HEK293T (cell line): ENCODE results near the gene KAT6B.

Experiments
- CTCF ChIA-PET: fragments of 350-600 bp; formaldehyde crosslinking; extraction: SDS; loops from one replicate; lab custom pipeline; 2021; ENCODE audit warnings: antibody characterized with exemption, inconsistent platforms; lab: Yijun Ruan, JAX
- POLR2A ChIA-PET: fragments of 350-600 bp; formaldehyde crosslinking; extraction: SDS; loops from one replicate; lab custom pipeline; 2020; ENCODE audit warnings: antibody characterized with exemption, inconsistent platforms; lab: Yijun Ruan, JAX
- DNase-seq: peaks from one replicate; pipeline ENCODE4 v3.0.0; 2012; ENCODE audit warnings: mixed read lengths; ENCODE audit errors: extremely low spot score
- ARNT ChIP-seq: fragments of 450-650 bp; IDR thresholded peaks from 2 replicates; pipeline ENCODE4 v1.6.1; 2017; ENCODE audit warnings: mild to moderate bottlenecking
- BHLHE40 ChIP-seq: fragments of 450-650 bp; IDR thresholded peaks from 2 replicates; pipeline ENCODE4 v1.6.1; 2016; ENCODE audit warnings: mild to moderate bottlenecking, moderate library complexity, borderline replicate concordance
- CTBP1 ChIP-seq: fragments of 450-650 bp; IDR thresholded peaks from 2 replicates; pipeline ENCODE4 v1.6.1; 2016; ENCODE audit warnings: borderline replicate concordance
- ELF4 ChIP-seq: fragments of 450-650 bp; IDR thresholded peaks from 2 replicates; pipeline ENCODE4 v1.6.1; 2017; ENCODE audit warnings: antibody characterized with exemption
- FOXA1 ChIP-seq: fragments of 450-650 bp; IDR thresholded peaks from 2 replicates; pipeline ENCODE4 v1.6.1; 2016; ENCODE audit warnings: mild to moderate bottlenecking
- FOXK2 ChIP-seq: fragments of 450-650 bp; IDR thresholded peaks from 2 replicates; pipeline ENCODE4 v1.6.1; 2016; ENCODE audit warnings: mild to moderate bottlenecking
- FOXM1 ChIP-seq: fragments of 450-650 bp; IDR thresholded peaks from 2 replicates; pipeline ENCODE4 v1.6.1; 2017; ENCODE audit warnings: mild to moderate bottlenecking, borderline replicate concordance
- HDGF ChIP-seq: fragments of 450-650 bp; IDR thresholded peaks from 2 replicates; pipeline ENCODE4 v1.6.1; 2017; ENCODE audit warnings: antibody characterized with exemption, borderline replicate concordance
- L3MBTL2 ChIP-seq: fragments of 450-650 bp; conservative IDR thresholded peaks from 2 replicates; pipeline ENCODE4 v1.6.1; 2016; ENCODE audit warnings: mild to moderate bottlenecking
- LEF1 ChIP-seq: fragments of 450-650 bp; IDR thresholded peaks from 2 replicates; pipeline ENCODE4 v1.6.1; 2017; ENCODE audit warnings: mild to moderate bottlenecking, borderline replicate concordance
- NFRKB ChIP-seq: fragments of 450-650 bp; IDR thresholded peaks from 2 replicates; pipeline ENCODE4 v1.6.1; 2016; ENCODE audit warnings: mild to moderate bottlenecking, moderate library complexity
- PKNOX1 ChIP-seq: fragments of 450-650 bp; IDR thresholded peaks from 2 replicates; pipeline ENCODE4 v1.6.1; 2016
- SP1 ChIP-seq: fragments of 450-650 bp; IDR thresholded peaks from 2 replicates; pipeline ENCODE4 v1.6.1; 2017
- SUZ12 ChIP-seq: fragments of 450-650 bp; IDR thresholded peaks from 2 replicates; pipeline ENCODE4 v1.6.1; 2016; ENCODE audit warnings: mild to moderate bottlenecking
- TARDBP ChIP-seq: fragments of 450-650 bp; IDR thresholded peaks from 2 replicates; pipeline ENCODE4 v1.6.1; 2016
- ZNF384 ChIP-seq: fragments of 450-650 bp; IDR thresholded peaks from 2 replicates; pipeline ENCODE4 v1.6.1; 2016

Gene KAT6B

DNA sequence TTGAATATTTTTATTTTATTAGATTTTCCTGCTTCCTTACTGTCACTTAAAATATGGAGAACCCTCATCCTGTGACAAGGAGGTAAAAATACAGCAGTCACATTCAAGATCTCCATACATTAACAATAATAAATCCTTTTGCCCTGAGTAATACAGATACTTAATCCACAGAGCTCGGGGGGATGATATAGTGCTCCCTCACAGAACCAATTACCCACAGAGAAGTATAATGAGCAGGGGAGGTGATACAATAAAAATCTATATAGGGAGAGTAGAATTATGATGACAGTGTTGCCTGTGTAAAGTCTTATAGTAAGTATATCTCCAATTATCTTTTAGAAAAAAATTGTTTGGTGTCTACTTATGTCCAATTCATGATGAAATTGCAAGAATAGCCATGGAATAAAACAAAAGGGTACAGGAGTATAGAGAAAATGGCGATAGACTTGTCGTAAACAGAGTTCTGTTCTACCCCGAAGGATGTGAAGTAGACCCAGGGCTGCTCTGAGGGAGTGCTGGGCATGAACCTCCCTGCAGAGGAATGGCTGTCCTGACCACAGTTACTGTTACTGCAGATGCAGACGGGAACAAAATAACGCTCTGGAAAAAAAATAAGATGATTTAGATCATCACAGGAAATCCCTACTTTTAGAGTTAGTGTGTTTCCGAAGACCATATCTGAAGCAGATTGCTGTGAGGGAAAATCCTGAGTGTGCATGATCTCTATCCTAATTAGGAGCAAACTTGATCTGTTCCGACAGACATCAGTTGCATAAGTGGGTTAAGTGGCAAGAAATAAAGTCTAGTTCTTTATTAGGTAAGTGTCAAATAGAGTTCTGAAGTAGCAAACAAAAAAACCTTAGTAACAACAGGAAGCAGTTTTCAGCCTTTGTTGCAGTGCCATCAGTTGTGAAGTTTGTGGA, 123.7 kb downstream of the KAT6B start:
- ChIA-PET POLR2A (no interaction called here), CTCF (no interaction called here)
- no peak for DNase-seq
- TF ChIP-seq PKNOX1 (0 out of 2 replicates have a peak, but pooled peaks have one; percentile 2), FOXK2 (no peak), L3MBTL2 (no peak), CTBP1 (no peak), SP1 (no peak), NFRKB (no peak), FOXA1 (no peak)

GRCh38 chr10:74953214-74953613, 126.8 kb downstream of the KAT6B start:
- CTCF ChIA-PET = no interaction called here
- no peak for TF ChIP-seq BHLHE40
- TF ChIP-seq ARNT = no peak
- TF ChIP-seq CTBP1 = no peak
- TF ChIP-seq TARDBP = no peak
- no peak for TF ChIP-seq PKNOX1
- no peak for TF ChIP-seq NFRKB
- TF ChIP-seq SUZ12 = no peak
- TF ChIP-seq LEF1 = no peak
- TF ChIP-seq ELF4 = no peak
- TF ChIP-seq ZNF384 = no peak
- TF ChIP-seq L3MBTL2 = no peak
- no peak for TF ChIP-seq FOXA1
- DNase-seq = no peak
- POLR2A ChIA-PET = no interaction called here

GRCh38 chr10:74955796-74956195, 129.4 kb downstream of the KAT6B start:
- DNase-seq = no peak
- POLR2A ChIA-PET = no interaction called here
- TF ChIP-seq ZNF384 = no peak
- TF ChIP-seq FOXA1 = no peak
- no peak for TF ChIP-seq CTBP1
- no peak for TF ChIP-seq HDGF
- TF ChIP-seq NFRKB = no peak
- TF ChIP-seq TARDBP = no peak
- no peak for TF ChIP-seq FOXM1
- TF ChIP-seq ARNT = no peak
- no peak for TF ChIP-seq FOXK2
- CTCF ChIA-PET = no interaction called here

DNA sequence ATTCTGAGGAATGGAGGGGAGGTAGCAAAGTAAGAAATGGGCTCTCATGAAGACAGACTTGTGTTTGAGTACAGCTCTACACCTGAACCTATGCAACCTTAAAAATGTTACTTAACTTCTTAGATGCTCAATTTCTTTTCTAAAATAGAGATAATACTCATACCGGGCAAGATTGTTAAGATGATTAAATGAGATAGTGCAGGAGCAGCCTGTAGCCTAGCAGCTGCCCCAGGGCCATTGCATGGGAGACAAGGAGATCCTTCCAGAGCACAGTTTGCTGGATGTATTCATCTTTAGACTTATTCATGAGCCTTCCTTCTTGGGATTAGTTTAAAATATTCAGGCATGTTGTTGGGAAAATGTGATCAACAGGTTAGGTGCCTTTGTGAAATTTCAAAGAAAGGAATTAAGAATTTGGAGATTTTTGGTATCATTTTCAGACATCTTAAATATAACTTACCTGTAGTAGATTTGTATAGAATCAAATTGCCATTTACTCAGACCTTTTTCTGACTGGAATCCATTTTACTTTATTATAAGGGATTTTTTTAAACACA, 130.2 kb downstream of the KAT6B start:
- ChIA-PET POLR2A (no interaction called here), CTCF (no interaction called here)
- DNase-seq = no peak
- TF ChIP-seq ARNT (no peak), L3MBTL2 (no peak), CTBP1 (no peak), ZNF384 (no peak), LEF1 (no peak), FOXM1 (no peak), ELF4 (no peak), NFRKB (no peak), SP1 (no peak), PKNOX1 (no peak), SUZ12 (no peak), TARDBP (no peak)

GRCh38 chr10:74957285-74957961, 131.0 kb downstream of the KAT6B start:
- CTCF ChIA-PET = interaction anchor here (0.6 to 0.7 kb wide), 2 partner anchors 54 to 494 kb away, joined by 3 to 4 read pairs; no protein-coding TSS in a partner anchor

DNA sequence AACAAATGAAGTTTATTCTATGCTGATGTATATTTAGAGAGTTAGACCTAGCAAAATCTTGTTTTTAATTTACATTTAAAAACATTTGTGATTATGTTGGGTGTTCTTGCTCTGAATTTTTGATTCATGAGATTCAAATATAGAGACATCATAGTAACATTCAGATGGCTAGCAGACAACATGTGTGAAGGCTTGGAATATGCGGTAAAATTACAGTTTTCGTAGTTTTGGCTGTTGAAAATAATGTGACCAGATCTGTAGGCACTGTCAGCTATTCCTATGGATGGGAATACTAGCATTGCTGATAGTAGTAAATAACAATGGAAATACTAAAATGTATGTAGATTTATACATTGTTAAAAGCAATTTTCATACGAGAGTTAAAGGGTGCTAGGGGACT, 131.9 kb downstream of the KAT6B start:
- ChIA-PET POLR2A (no interaction called here), CTCF (no interaction called here)
- DNase-seq = no peak
- TF ChIP-seq HDGF = no peak

More at GRCh38 chr10:74957285-74957961, 131.0 kb downstream of the KAT6B start:
- no peak for DNase-seq
- no peak for TF ChIP-seq FOXK2
- POLR2A ChIA-PET = no interaction called here
